GM12878 (cell line): ENCODE results near the gene KRTAP4-7. TPM values are rescaled to one million over a fixed set of nuclear protein-coding genes. Genes with fewer than 3 reads are reported as not detected.

Experiments
- ATAC-seq: fragments of 200-7000 bp; cut with Tn5 transposase; 3 replicates; pipeline ENCODE4 v1.9.1; 2020; ENCODE audit warnings: mild to moderate bottlenecking, moderate library complexity
- BruUV-seq: library from RNA; stranded (reverse); fragments of 400-500 nt; replicated peaks from 2 replicates; lab custom pipeline; 2021; lab: Mats Ljungman, UMichigan
- CTCF ChIA-PET: fragments of 300-600 bp; sonication (Branson Sonifier 250); formaldehyde crosslinking; extraction: SDS; loops from one replicate; lab custom pipeline; 2021; ENCODE audit warnings: inconsistent platforms; lab: Yijun Ruan, JAX
- POLR2A ChIA-PET: fragments of 350-600 bp; formaldehyde crosslinking; extraction: SDS; loops from one replicate; lab custom pipeline; 2021; ENCODE audit warnings: inconsistent platforms; lab: Charles Lee
- RAD21 ChIA-PET: fragments of 300-600 bp; sonication (Branson Sonifier 250); formaldehyde crosslinking; loops from one replicate; lab custom pipeline; 2023; ENCODE audit warnings: antibody characterized with exemption; ENCODE audit not compliant: unreplicated experiment; lab: Charles Lee
- SMC1A ChIA-PET: fragments of 300-600 bp; sonication (Branson Sonifier 250); formaldehyde crosslinking; loops from one replicate; lab custom pipeline; 2023; ENCODE audit not compliant: unreplicated experiment, uncharacterized antibody; lab: Charles Lee
- DNase-seq: peaks from one replicate; pipeline ENCODE4 v3.0.0-alpha.2; 2011; ENCODE audit warnings: low read depth, low spot score
- FAIRE-seq: peaks from 3 replicates; lab custom pipeline; 2011; peaks lifted over from hg19 to GRCh38; lab: Jason Lieb, UNC
- H2AFZ ChIP-seq: 2 replicates; pipeline ENCODE4 v1.6.0; 2011; ENCODE audit warnings: low read depth, low read length, control low read depth; ENCODE audit not compliant: control insufficient read depth
- H3K27ac ChIP-seq: 2 replicates; pipeline ENCODE4 v1.5.1; 2011; ENCODE audit warnings: control low read depth; ENCODE audit not compliant: control insufficient read depth, insufficient read depth
- H3K27me3 ChIP-seq, 2 experiments: replicated peaks in 1 of 2; 2 replicates each; pipeline versions ENCODE4 v1.6.0 to v1.6.1; 2011; ENCODE audit warnings: low read length in 1 of 2; ENCODE audit not compliant: control insufficient read depth in 2 of 2, insufficient read depth in 2 of 2
- H3K36me3 ChIP-seq, 2 experiments: 2 replicates each; pipeline ENCODE4 v1.5.1; 2011; ENCODE audit warnings: low read length in 1 of 2; ENCODE audit not compliant: control insufficient read depth in 2 of 2, insufficient read depth in 2 of 2
- H3K4me1 ChIP-seq: 2 replicates; pipeline ENCODE4 v1.6.1; 2011; ENCODE audit warnings: mild to moderate bottlenecking, low read length, moderate library complexity, mixed read lengths; ENCODE audit not compliant: control insufficient read depth, insufficient read depth
- H3K4me2 ChIP-seq: 2 replicates; pipeline ENCODE4 v1.6.0; 2011; ENCODE audit warnings: control low read depth; ENCODE audit not compliant: control insufficient read depth, insufficient read depth
- H3K4me3 ChIP-seq: fragments of 200-600 bp; sonication (generic); 2 replicates; pipeline ENCODE4 v1.5.1; 2016
- H3K79me2 ChIP-seq: 2 replicates; pipeline ENCODE4 v1.6.0; 2011; ENCODE audit warnings: low read length; ENCODE audit not compliant: control insufficient read depth, insufficient read depth
- H3K9ac ChIP-seq: 2 replicates; pipeline ENCODE4 v1.8.0; 2011; ENCODE audit warnings: low read length, control low read depth, mixed read lengths; ENCODE audit not compliant: control insufficient read depth, insufficient read depth
- H3K9me3 ChIP-seq: replicated peaks from 3 replicates; pipeline ENCODE4 v1.5.1; 2011; ENCODE audit warnings: mild to moderate bottlenecking, low read length; ENCODE audit not compliant: control insufficient read depth, insufficient read depth
- H4K20me1 ChIP-seq: 2 replicates; pipeline ENCODE4 v1.6.0; 2011; ENCODE audit not compliant: control insufficient read depth, insufficient read depth
- ASH2L ChIP-seq: fragments of 300-600, 200-600 bp; sonication (generic); IDR thresholded peaks from 2 replicates; pipeline ENCODE4 v1.6.1; 2017; ENCODE audit warnings: low read depth, mild to moderate bottlenecking, borderline replicate concordance
- CEBPB ChIP-seq, 2 experiments: fragments of 150-350 bp in 1 of 2; IDR thresholded peaks; 2 replicates each; pipeline ENCODE4 v1.6.1; 2012 to 2014; ENCODE audit warnings: low read depth in 2 of 2, low read length in 2 of 2, borderline replicate concordance in 1 of 2, inconsistent platforms in 1 of 2
- EED ChIP-seq: sonication (generic); IDR thresholded peaks from 2 replicates; pipeline ENCODE4 v1.6.1; 2016; ENCODE audit warnings: antibody characterized with exemption, low read depth
- ESRRA ChIP-seq: IDR thresholded peaks from 2 replicates; pipeline ENCODE4 v1.6.1; 2012; ENCODE audit warnings: mild to moderate bottlenecking, low read length, improper control_type of control experiment
- MYC ChIP-seq: IDR thresholded peaks from 2 replicates; pipeline ENCODE4 v1.6.1; 2011; ENCODE audit warnings: mild to moderate bottlenecking, low read length, moderate library complexity, inconsistent platforms; ENCODE audit not compliant: insufficient read depth, insufficient replicate concordance, insufficient read length, severe bottlenecking
- NFXL1 ChIP-seq: fragments of 450-650 bp; IDR thresholded peaks from 2 replicates; pipeline ENCODE4 v1.6.1; 2017; ENCODE audit warnings: antibody characterized with exemption, mild to moderate bottlenecking, borderline replicate concordance
- NFYA ChIP-seq: IDR thresholded peaks from 2 replicates; pipeline ENCODE4 v1.6.1; 2011; ENCODE audit warnings: low read depth, mild to moderate bottlenecking, low read length, improper control_type of control experiment, borderline replicate concordance
- POU2F2 ChIP-seq: IDR thresholded peaks from 3 replicates; pipeline ENCODE4 v1.6.1; 2011; ENCODE audit warnings: low read depth, mild to moderate bottlenecking, low read length, borderline replicate concordance
- RUNX3 ChIP-seq: IDR thresholded peaks from 2 replicates; pipeline ENCODE4 v1.6.1; 2012; ENCODE audit warnings: low read length, inconsistent platforms
- SMAD1 ChIP-seq: fragments of 450-650 bp; IDR thresholded peaks from 2 replicates; pipeline ENCODE4 v1.6.1; 2018; ENCODE audit warnings: mild to moderate bottlenecking, low read depth; ENCODE audit not compliant: partially characterized antibody
- ZNF217 ChIP-seq: fragments of 450-650 bp; IDR thresholded peaks from 2 replicates; pipeline ENCODE4 v1.6.1; 2017; ENCODE audit warnings: antibody characterized with exemption, mild to moderate bottlenecking
- ZNF274 ChIP-seq: IDR thresholded peaks from one replicate; pipeline ENCODE4 v1.8.0; 2011; ENCODE audit not compliant: insufficient read length, insufficient read depth
- WGBS: methylation state at CpG from one replicate; pipeline ENCODE4 v1.1.6; 2016; ENCODE audit warnings: low lambda C conversion rate; ENCODE audit not compliant: insufficient replicate concordance, insufficient coverage; ENCODE audit errors: missing lambda C conversion rate; 5-methylcytosine and 5-hydroxymethylcytosine counted together
- in situ Hi-C: fragments of 300-500 bp; cut with MboI; formaldehyde crosslinking; loops from 9 replicates; pipeline ENCODE4 v1.14.3; 2018; ENCODE audit warnings: mixed read lengths
- intact Hi-C: fragments of 100-400 bp; cut with micrococcal nuclease; formaldehyde crosslinking; loops from one replicate; pipeline ENCODE4 v1.14.2; 2022; ENCODE audit not compliant: unreplicated experiment
- polyA plus RNA-seq, 11 experiments: library from polyadenylated mRNA; depleted of rRNA in 4 of 11; unstranded in 6 of 11; stranded (reverse) in 5 of 11; fragments of >200 nt; fragmentation: Nextera tagmentation in 4 of 11; fragmentation: Illumina TruSeq in 1 of 11; extraction: Ambion mirVana in 4 of 11; extraction: Trizol in 1 of 11; gene quantifications; 1 replicate in 1 of 11; 2 replicates in 10 of 11; pipeline versions ENCODE4 v1.2.1 to v1.2.3, GENCODE V29; 2011 to 2016; ENCODE audit warnings: inconsistent platforms in 2 of 11, missing spikeins in 2 of 11, low read depth in 1 of 11
- total RNA-seq, 4 experiments: library from RNA; depleted of rRNA in 3 of 4; stranded (reverse); fragments of >200 nt in 3 of 4; fragmentation: Illumina TruSeq in 1 of 4; extraction: Trizol in 1 of 4; gene quantifications; 2 replicates each; pipeline versions ENCODE4 v1.2.1 to v1.2.3, GENCODE V29; 2013 to 2021
- TF ChIP-seq, protein P1 (sequence below): IDR thresholded peaks from 2 replicates; pipeline ENCODE4 v1.6.1; 2012; ENCODE audit warnings: low read depth, low read length, improper control_type of control experiment
- TF ChIP-seq, protein P2 (sequence below): fragments of 150-350 bp; IDR thresholded peaks from 2 replicates; pipeline ENCODE4 v1.6.1; 2014; ENCODE audit warnings: mild to moderate bottlenecking, low read depth, low read length
- TF ChIP-seq, protein P3 (sequence below): IDR thresholded peaks from 2 replicates; pipeline ENCODE4 v1.6.1; 2012; ENCODE audit warnings: mild to moderate bottlenecking, low read depth, low read length
- TF ChIP-seq, protein P4 (sequence below): fragments of 450-650 bp; formaldehyde crosslinking; IDR thresholded peaks from 2 replicates; pipeline ENCODE4 v1.4.0; 2022; ENCODE audit warnings: mild to moderate bottlenecking, moderate library complexity

KRTAP4-7 gene
- total and polyA plus RNA-seq, 10 of the 15 experiments (the other 5 are each of a cell fraction or from before 2014, with no cell fraction given): not detected

DNA sequence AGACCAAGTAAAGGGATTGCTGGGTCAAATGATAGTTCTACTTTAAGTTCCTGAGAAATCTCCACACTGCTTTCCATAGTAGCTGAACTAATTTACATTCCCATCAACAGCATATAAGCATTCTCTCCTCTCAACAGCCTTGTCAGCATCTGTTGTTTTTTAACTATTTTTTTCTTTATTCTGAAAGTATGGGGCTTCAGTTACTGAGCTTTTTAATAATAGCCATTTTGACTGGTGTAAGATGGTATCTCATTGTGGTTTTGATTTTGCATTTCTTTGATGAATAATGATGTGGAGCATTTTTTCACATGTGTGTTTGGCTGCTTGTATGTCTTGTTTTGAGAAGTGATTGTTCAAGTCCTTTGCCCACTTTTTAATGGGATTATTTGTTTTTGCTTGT, 31.4 kb upstream of the KRTAP4-7 start (continued):
- no peak for TF ChIP-seq ZNF274
- TF ChIP-seq ZNF217: no peak
- TF ChIP-seq, protein P1, sequence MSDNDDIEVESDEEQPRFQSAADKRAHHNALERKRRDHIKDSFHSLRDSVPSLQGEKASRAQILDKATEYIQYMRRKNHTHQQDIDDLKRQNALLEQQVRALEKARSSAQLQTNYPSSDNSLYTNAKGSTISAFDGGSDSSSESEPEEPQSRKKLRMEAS: no peak
- TF ChIP-seq, protein P2, sequence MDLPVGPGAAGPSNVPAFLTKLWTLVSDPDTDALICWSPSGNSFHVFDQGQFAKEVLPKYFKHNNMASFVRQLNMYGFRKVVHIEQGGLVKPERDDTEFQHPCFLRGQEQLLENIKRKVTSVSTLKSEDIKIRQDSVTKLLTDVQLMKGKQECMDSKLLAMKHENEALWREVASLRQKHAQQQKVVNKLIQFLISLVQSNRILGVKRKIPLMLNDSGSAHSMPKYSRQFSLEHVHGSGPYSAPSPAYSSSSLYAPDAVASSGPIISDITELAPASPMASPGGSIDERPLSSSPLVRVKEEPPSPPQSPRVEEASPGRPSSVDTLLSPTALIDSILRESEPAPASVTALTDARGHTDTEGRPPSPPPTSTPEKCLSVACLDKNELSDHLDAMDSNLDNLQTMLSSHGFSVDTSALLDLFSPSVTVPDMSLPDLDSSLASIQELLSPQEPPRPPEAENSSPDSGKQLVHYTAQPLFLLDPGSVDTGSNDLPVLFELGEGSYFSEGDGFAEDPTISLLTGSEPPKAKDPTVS: no peak
- TF ChIP-seq POU2F2: no peak

DNA sequence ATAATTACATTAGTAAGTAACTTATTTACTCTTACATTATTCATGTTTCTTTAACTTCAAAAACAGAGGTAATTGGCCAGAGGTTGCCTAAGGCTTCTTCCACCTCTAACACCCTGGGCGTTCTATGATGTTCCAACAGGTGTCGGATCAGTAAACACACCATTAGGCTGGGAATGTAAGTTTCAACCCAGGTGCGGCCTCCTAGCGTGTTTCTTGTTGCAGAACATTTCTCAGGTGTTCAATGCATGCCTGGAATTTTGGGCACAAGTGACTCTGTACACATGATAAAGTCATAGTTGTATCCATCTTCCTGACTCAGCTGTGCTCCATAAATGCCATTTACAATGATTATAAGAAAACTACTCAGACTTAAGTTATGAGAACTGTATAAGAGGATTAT, 29.9 kb upstream of the KRTAP4-7 start:
- 32% methylated on average over 4 of the region's 4 CpGs for WGBS
- intact Hi-C loops: no loop called here
- POLR2A ChIA-PET: no interaction called here
- TF ChIP-seq RUNX3 (no peak), MYC (no peak), SMAD1 (no peak), NFXL1 (no peak), NFYA (no peak), ESRRA (no peak), ASH2L (no peak), EED (no peak), CEBPB (IDR thresholded peaks at IDR 0.05; ENCODE audit: borderline replicate concordance in 1 of 2, low read depth in 2 of 2, low read length in 2 of 2) (no peak)
- TF ChIP-seq, protein P3, sequence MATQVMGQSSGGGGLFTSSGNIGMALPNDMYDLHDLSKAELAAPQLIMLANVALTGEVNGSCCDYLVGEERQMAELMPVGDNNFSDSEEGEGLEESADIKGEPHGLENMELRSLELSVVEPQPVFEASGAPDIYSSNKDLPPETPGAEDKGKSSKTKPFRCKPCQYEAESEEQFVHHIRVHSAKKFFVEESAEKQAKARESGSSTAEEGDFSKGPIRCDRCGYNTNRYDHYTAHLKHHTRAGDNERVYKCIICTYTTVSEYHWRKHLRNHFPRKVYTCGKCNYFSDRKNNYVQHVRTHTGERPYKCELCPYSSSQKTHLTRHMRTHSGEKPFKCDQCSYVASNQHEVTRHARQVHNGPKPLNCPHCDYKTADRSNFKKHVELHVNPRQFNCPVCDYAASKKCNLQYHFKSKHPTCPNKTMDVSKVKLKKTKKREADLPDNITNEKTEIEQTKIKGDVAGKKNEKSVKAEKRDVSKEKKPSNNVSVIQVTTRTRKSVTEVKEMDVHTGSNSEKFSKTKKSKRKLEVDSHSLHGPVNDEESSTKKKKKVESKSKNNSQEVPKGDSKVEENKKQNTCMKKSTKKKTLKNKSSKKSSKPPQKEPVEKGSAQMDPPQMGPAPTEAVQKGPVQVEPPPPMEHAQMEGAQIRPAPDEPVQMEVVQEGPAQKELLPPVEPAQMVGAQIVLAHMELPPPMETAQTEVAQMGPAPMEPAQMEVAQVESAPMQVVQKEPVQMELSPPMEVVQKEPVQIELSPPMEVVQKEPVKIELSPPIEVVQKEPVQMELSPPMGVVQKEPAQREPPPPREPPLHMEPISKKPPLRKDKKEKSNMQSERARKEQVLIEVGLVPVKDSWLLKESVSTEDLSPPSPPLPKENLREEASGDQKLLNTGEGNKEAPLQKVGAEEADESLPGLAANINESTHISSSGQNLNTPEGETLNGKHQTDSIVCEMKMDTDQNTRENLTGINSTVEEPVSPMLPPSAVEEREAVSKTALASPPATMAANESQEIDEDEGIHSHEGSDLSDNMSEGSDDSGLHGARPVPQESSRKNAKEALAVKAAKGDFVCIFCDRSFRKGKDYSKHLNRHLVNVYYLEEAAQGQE: no peak
- TF ChIP-seq, protein P4, sequence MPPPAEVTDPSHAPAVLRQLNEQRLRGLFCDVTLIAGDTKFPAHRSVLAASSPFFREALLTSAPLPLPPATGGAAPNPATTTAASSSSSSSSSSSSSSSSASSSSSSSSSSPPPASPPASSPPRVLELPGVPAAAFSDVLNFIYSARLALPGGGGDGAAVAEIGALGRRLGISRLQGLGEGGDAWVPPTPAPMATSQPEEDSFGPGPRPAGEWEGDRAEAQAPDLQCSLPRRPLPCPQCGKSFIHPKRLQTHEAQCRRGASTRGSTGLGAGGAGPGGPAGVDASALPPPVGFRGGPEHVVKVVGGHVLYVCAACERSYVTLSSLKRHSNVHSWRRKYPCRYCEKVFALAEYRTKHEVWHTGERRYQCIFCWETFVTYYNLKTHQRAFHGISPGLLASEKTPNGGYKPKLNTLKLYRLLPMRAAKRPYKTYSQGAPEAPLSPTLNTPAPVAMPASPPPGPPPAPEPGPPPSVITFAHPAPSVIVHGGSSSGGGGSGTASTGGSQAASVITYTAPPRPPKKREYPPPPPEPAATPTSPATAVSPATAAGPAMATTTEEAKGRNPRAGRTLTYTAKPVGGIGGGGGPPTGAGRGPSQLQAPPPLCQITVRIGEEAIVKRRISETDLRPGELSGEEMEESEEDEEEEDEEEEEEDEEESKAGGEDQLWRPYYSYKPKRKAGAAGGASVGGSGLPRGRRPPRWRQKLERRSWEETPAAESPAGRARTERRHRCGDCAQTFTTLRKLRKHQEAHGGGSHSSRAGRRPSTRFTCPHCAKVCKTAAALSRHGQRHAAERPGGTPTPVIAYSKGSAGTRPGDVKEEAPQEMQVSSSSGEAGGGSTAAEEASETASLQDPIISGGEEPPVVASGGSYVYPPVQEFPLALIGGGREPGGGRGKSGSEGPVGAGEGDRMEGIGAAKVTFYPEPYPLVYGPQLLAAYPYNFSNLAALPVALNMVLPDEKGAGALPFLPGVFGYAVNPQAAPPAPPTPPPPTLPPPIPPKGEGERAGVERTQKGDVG: no peak

More for the DNA sequence above, 29.9 kb upstream of the KRTAP4-7 start:
- H3K9me3 ChIP-seq: no peaks in the 10 kb centered on the region
- no peaks in the 10 kb centered on the region for H4K20me1 ChIP-seq
- no peak overlapping the region for H2AFZ ChIP-seq
- H3K4me3 ChIP-seq: no peak overlapping the region
- no peak for FAIRE-seq
- ChIA-PET CTCF (no interaction called here), RAD21 (no interaction called here), SMC1A (no interaction called here)
- H3K4me2 ChIP-seq: no peak overlapping the region
- no peak for DNase-seq
- H3K9ac ChIP-seq: no peak overlapping the region
- H3K79me2 ChIP-seq: no peaks in the 10 kb centered on the region
- no TSS peak for BruUV-seq
- H3K4me1 ChIP-seq: no peaks in the 10 kb centered on the region
- H3K27me3 ChIP-seq: no peaks in the 10 kb centered on the region
- no peaks in the 10 kb centered on the region for H3K36me3 ChIP-seq
- H3K27ac ChIP-seq: no peak overlapping the region
- in situ Hi-C loops: no loop called here
- ATAC-seq: no peak
